Esophagus muscularis mucosa (tissue), 3 donors: Measurements from ENCODE around the gene MYO9B.

Source experiments
- POLR2A ChIP-seq: fragments of 450-650 bp; IDR thresholded peaks from one replicate; pipeline ENCODE4 v1.6.1; 2017; ENCODE audit warnings: antibody characterized with exemption, moderate library complexity, mild to moderate bottlenecking, low read depth
- TF ChIP-seq, protein P1 (sequence below), 3 experiments: fragments of 200-600 bp in 2 of 3; fragments of 450-650 bp in 1 of 3; sonication (generic) in 2 of 3; IDR thresholded peaks; one replicate each; pipeline ENCODE4 v1.5.1; 2017 to 2019; ENCODE audit warnings: antibody characterized with exemption in 3 of 3, mild to moderate bottlenecking in 2 of 3, moderate library complexity in 1 of 3

GRCh38 chr19:17236811-17237543 lies 161.4 kb downstream of the MYO9B start:
- TF ChIP-seq, protein P1, sequence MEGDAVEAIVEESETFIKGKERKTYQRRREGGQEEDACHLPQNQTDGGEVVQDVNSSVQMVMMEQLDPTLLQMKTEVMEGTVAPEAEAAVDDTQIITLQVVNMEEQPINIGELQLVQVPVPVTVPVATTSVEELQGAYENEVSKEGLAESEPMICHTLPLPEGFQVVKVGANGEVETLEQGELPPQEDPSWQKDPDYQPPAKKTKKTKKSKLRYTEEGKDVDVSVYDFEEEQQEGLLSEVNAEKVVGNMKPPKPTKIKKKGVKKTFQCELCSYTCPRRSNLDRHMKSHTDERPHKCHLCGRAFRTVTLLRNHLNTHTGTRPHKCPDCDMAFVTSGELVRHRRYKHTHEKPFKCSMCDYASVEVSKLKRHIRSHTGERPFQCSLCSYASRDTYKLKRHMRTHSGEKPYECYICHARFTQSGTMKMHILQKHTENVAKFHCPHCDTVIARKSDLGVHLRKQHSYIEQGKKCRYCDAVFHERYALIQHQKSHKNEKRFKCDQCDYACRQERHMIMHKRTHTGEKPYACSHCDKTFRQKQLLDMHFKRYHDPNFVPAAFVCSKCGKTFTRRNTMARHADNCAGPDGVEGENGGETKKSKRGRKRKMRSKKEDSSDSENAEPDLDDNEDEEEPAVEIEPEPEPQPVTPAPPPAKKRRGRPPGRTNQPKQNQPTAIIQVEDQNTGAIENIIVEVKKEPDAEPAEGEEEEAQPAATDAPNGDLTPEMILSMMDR (IDR thresholded peaks at IDR 0.05) = no peak
- no peak for TF ChIP-seq POLR2A
